A673 (cell line): Measurements from ENCODE around the gene APOBEC3B. TPM values are rescaled to one million over a fixed set of nuclear protein-coding genes. Genes with fewer than 3 reads are reported as not detected.

ENCODE experiments used
- Bru-seq: library from RNA; stranded (reverse); fragments of 400-500 nt; gene quantifications from one replicate; lab custom pipeline; 2021; lab: Mats Ljungman, UMichigan
- BruChase-seq, 2 experiments: library from RNA; stranded (reverse); fragments of 400-500 nt; gene quantifications; one replicate each; lab custom pipeline; 2021; lab: Mats Ljungman, UMichigan
- BruUV-seq: library from RNA; stranded (reverse); fragments of 400-500 nt; replicated peaks from 2 replicates; lab custom pipeline; 2021; lab: Mats Ljungman, UMichigan
- CTCF ChIA-PET: fragments of 300-600 bp; sonication (Branson Sonifier 250); formaldehyde crosslinking; loops from one replicate; lab custom pipeline; 2022; ENCODE audit warnings: antibody characterized with exemption; lab: Charles Lee
- POLR2A ChIA-PET: fragments of 300-600 bp; sonication (Branson Sonifier 250); formaldehyde crosslinking; loops from one replicate; lab custom pipeline; 2022; ENCODE audit warnings: antibody characterized with exemption; ENCODE audit not compliant: low non-redundant PET; lab: Charles Lee
- DNase-seq: peaks from one replicate; pipeline ENCODE4 v3.0.0-alpha.2; 2015; ENCODE audit warnings: low spot score
- H3K27ac ChIP-seq: fragments of 200-600 bp; sonication (generic); 2 replicates; pipeline ENCODE4 v1.5.1; 2016; ENCODE audit warnings: mixed run types, low read depth, mild to moderate bottlenecking, mixed read lengths, antibody characterized with exemption, low read length; ENCODE audit not compliant: poor library complexity, severe bottlenecking
- H3K27me3 ChIP-seq: fragments of 200-600 bp; sonication (generic); replicated peaks from 2 replicates; pipeline ENCODE4 v1.6.1; 2017; ENCODE audit warnings: mixed run types, low read depth, mild to moderate bottlenecking, mixed read lengths, antibody characterized with exemption, low read length; ENCODE audit not compliant: insufficient read depth, poor library complexity
- H3K36me3 ChIP-seq: fragments of 200-600 bp; sonication (generic); 2 replicates; pipeline ENCODE4 v1.6.1; 2016; ENCODE audit warnings: mixed run types, mild to moderate bottlenecking, mixed read lengths, antibody characterized with exemption, low read length; ENCODE audit not compliant: insufficient read depth, poor library complexity, severe bottlenecking
- H3K4me1 ChIP-seq: fragments of 200-600 bp; sonication (generic); 2 replicates; pipeline ENCODE4 v1.6.1; 2017; ENCODE audit warnings: mixed run types, mild to moderate bottlenecking, mixed read lengths, antibody characterized with exemption, low read length; ENCODE audit not compliant: insufficient read depth, poor library complexity, severe bottlenecking
- H3K4me3 ChIP-seq: fragments of 200-600 bp; sonication (generic); 2 replicates; pipeline ENCODE4 v1.5.1; 2016; ENCODE audit warnings: low read depth, mixed run types, mild to moderate bottlenecking, mixed read lengths, low read length; ENCODE audit not compliant: poor library complexity, severe bottlenecking
- H3K9me3 ChIP-seq: fragments of 200-600 bp; sonication (generic); 2 replicates; pipeline ENCODE4 v1.6.1; 2016; ENCODE audit warnings: mixed run types, low read depth, mild to moderate bottlenecking, mixed read lengths, antibody characterized with exemption, low read length; ENCODE audit not compliant: poor library complexity, severe bottlenecking
- CTCF ChIP-seq: fragments of 300-800, 200-600 bp; sonication (generic); conservative IDR thresholded peaks from 2 replicates; pipeline ENCODE4 v1.5.1; 2017; ENCODE audit warnings: low read depth, mild to moderate bottlenecking, antibody characterized with exemption, low read length, moderate library complexity, mixed read lengths
- EZH2 ChIP-seq: fragments of 200-600 bp; sonication (generic); IDR thresholded peaks from 2 replicates; pipeline ENCODE4 v1.6.1; 2017; ENCODE audit warnings: borderline replicate concordance, low read depth, mild to moderate bottlenecking, mixed read lengths, antibody characterized with exemption, low read length; ENCODE audit not compliant: poor library complexity, severe bottlenecking
- intact Hi-C: fragments of 100-400 bp; cut with micrococcal nuclease; formaldehyde crosslinking; loops from one replicate; pipeline ENCODE4 v1.10.0; 2022; ENCODE audit not compliant: unreplicated experiment
- long read RNA-seq: library from polyadenylated mRNA; stranded (forward); transcript quantifications from one replicate; pipeline ENCODE4 v2.0.0, GENCODE V29; 2022
- total RNA-seq: library from RNA; stranded (reverse); gene quantifications from 2 replicates; pipeline ENCODE4 v1.2.3, GENCODE V29; 2021

APOBEC3B gene
- 6.4 and 9.0 TPM in 2 replicates for total RNA-seq
- percentile 37 among the genes with signal in this experiment for Bru-seq, nascent RNA
- BruChase-seq, experiment 1, labeled RNA remaining after a 2-hour chase = percentile 46 among the genes with signal in this experiment
- BruChase-seq, experiment 2, labeled RNA remaining after a 6-hour chase = percentile 70 among the genes with signal in this experiment
- long read RNA-seq, transcript APOBEC3B-201 (8 exons, 1,533 nt) = major isoform, 26 of 34 reads
- long read RNA-seq, partial matches to known transcripts = 6 of 34 reads
- long read RNA-seq, other reads (novel, unspliced or antisense) = 0 of 34 reads

- peak; percentile 81 for DNase-seq
- H3K27me3 ChIP-seq = no peaks in the 10 kb centered on the region
- H3K4me1 ChIP-seq = peaks cover 9% of the 10 kb centered on the region
- BruUV-seq = TSS peak; percentile 34
- intact Hi-C loops = no loop called here
- TF ChIP-seq CTCF (no peak), EZH2 (no peak)
- H3K4me3 ChIP-seq = peak within 1 kb of the TSS; percentile 31
- H3K27ac ChIP-seq = peak within 1 kb of the TSS; percentile 40
- ChIA-PET CTCF (no interaction called here), POLR2A (interaction anchor here (0.6 kb wide), 2 partner anchors 322 to 324 kb away, joined by 3 to 6 read pairs; no protein-coding TSS in a partner anchor)
- no peaks in the 10 kb centered on the region for H3K9me3 ChIP-seq
- no peaks in the 10 kb centered on the region for H3K36me3 ChIP-seq
Observed at GRCh38 chr22:38981992-38982927, at the start of gene APOBEC3B. Gene APOBEC3B, plus strand, starts transcription at chr22:38982347. Its CDS starts 107 bp downstream, at chr22:38982454.

GRCh38 chr22:38935023-38935422 is 47.1 kb upstream of the APOBEC3B start:
- no peaks in the 10 kb centered on the region for H3K9me3 ChIP-seq
- no peak for TF ChIP-seq CTCF
- H3K4me3 ChIP-seq = no peak overlapping the region
- POLR2A ChIA-PET = no interaction called here
- H3K4me1 ChIP-seq = no peaks in the 10 kb centered on the region
- CTCF ChIA-PET = no interaction called here
- H3K36me3 ChIP-seq = no peaks in the 10 kb centered on the region
- BruUV-seq = no TSS peak
- no peaks in the 10 kb centered on the region for H3K27me3 ChIP-seq
- intact Hi-C loops = no loop called here
- DNase-seq = no peak
- no peak overlapping the region for H3K27ac ChIP-seq

- POLR2A ChIA-PET = no interaction called here
- H3K4me3 ChIP-seq = no peak overlapping the region
- H3K27ac ChIP-seq = no peak overlapping the region
- no peaks in the 10 kb centered on the region for H3K27me3 ChIP-seq
- intact Hi-C loops = no loop called here
- H3K4me1 ChIP-seq = no peaks in the 10 kb centered on the region
- no peaks in the 10 kb centered on the region for H3K9me3 ChIP-seq
- no peak for DNase-seq
- BruUV-seq = no TSS peak
- no peak for TF ChIP-seq EZH2
- TF ChIP-seq CTCF = no peak
- H3K36me3 ChIP-seq = no peaks in the 10 kb centered on the region
- CTCF ChIA-PET = no interaction called here
Observed at GRCh38 chr22:38935616-38936015, 46.5 kb upstream of the APOBEC3B start.
